ENCODE measurements around the gene TMEM209.

- TF ChIP-seq ZSCAN23 (tag by site-specific recombination; IDR thresholded peaks at IDR 0.05) (no peak), CTCF (tag by site-specific recombination; IDR thresholded peaks at IDR 0.05) (no peak), HOXC10 (CRISPR knock-in tag; IDR thresholded peaks at IDR 0.05) (no peak), RBAK (tag by site-specific recombination; IDR thresholded peaks at IDR 0.05) (no peak), SALL2 (tag by site-specific recombination; IDR thresholded peaks at IDR 0.05; ENCODE audit: borderline replicate concordance) (no peak), GLI4 (tag by site-specific recombination; IDR thresholded peaks at IDR 0.05) (no peak), ATF2 (tag by site-specific recombination; IDR thresholded peaks at IDR 0.05; ENCODE audit: low read depth) (no peak)
Measured at GRCh38 chr7:130180571-130181262, 24.5 kb downstream of the TMEM209 start.
